Mesenchymal stem cell (in vitro differentiated cells and primary cell): ENCODE measurements around the gene PUDP.

Source experiments
- DNase-seq: peaks from one replicate; pipeline ENCODE4 v3.0.0-alpha.2; 2013
- H2AFZ ChIP-seq: one replicate; pipeline ENCODE4 v1.6.1; 2013; ENCODE audit warnings: low read depth, mild to moderate bottlenecking, control low read depth, inconsistent platforms, low read length, moderate library complexity
- H2AK5ac ChIP-seq: 2 replicates; pipeline ENCODE4 v1.6.1; 2013; ENCODE audit warnings: low read length, moderate library complexity, mild to moderate bottlenecking, inconsistent platforms; ENCODE audit not compliant: severe bottlenecking
- H2BK120ac ChIP-seq: one replicate; pipeline ENCODE4 v1.6.1; 2013; ENCODE audit warnings: low read depth, mild to moderate bottlenecking, inconsistent platforms, low read length, moderate library complexity
- H2BK12ac ChIP-seq, 2 experiments: one replicate each; pipeline ENCODE4 v1.6.1; 2013; ENCODE audit warnings: inconsistent platforms in 2 of 2, low read length in 2 of 2, mild to moderate bottlenecking in 2 of 2, moderate library complexity in 2 of 2, control low read depth in 1 of 2
- H2BK15ac ChIP-seq: one replicate; pipeline ENCODE4 v1.6.1; 2013; ENCODE audit warnings: mild to moderate bottlenecking, low read depth, inconsistent platforms; ENCODE audit not compliant: poor library complexity, severe bottlenecking
- H2BK5ac ChIP-seq: 2 replicates; pipeline ENCODE4 v1.6.1; 2013; ENCODE audit warnings: low read depth, mild to moderate bottlenecking, low read length, control low read depth, inconsistent platforms; ENCODE audit not compliant: poor library complexity, severe bottlenecking
- H3K14ac ChIP-seq, 2 experiments: one replicate each; pipeline ENCODE4 v1.6.1; 2013; ENCODE audit warnings: inconsistent platforms in 2 of 2, low read length in 2 of 2, control low read depth in 1 of 2, mild to moderate bottlenecking in 1 of 2, moderate library complexity in 1 of 2
- H3K18ac ChIP-seq, 2 experiments: one replicate each; pipeline ENCODE4 v1.6.1; 2013; ENCODE audit warnings: inconsistent platforms in 2 of 2, low read length in 2 of 2, control low read depth in 1 of 2, low read depth in 1 of 2, mild to moderate bottlenecking in 1 of 2
- H3K23ac ChIP-seq, 2 experiments: one replicate each; pipeline ENCODE4 v1.6.1; 2013; ENCODE audit warnings: inconsistent platforms in 2 of 2, low read length in 2 of 2, mild to moderate bottlenecking in 2 of 2, moderate library complexity in 2 of 2, control low read depth in 1 of 2
- H3K27ac ChIP-seq: 2 replicates; pipeline ENCODE4 v1.5.1; 2013; ENCODE audit warnings: mild to moderate bottlenecking, moderate library complexity, low read length, control low read depth, inconsistent platforms; ENCODE audit not compliant: poor library complexity, severe bottlenecking
- H3K27me3 ChIP-seq, 2 experiments: 2 replicates each; pipeline versions ENCODE4 v1.6.1 to v1.7.0; 2013; ENCODE audit warnings: low read length in 2 of 2, mild to moderate bottlenecking in 2 of 2, moderate library complexity in 2 of 2, control low read depth in 1 of 2, inconsistent platforms in 1 of 2; ENCODE audit not compliant: control insufficient read depth in 1 of 2, insufficient read depth in 1 of 2
- H3K36me3 ChIP-seq, 2 experiments: 2 replicates each; pipeline versions ENCODE4 v1.6.1 to v1.7.0; 2013; ENCODE audit warnings: low read length in 2 of 2, control low read depth in 1 of 2, inconsistent platforms in 1 of 2, low read depth in 1 of 2, mild to moderate bottlenecking in 1 of 2; ENCODE audit not compliant: insufficient read depth in 2 of 2, control insufficient read depth in 1 of 2
- H3K4ac ChIP-seq, 2 experiments: one replicate each; pipeline ENCODE4 v1.6.1; 2013; ENCODE audit warnings: inconsistent platforms in 2 of 2, low read length in 2 of 2, mild to moderate bottlenecking in 2 of 2, moderate library complexity in 2 of 2, control low read depth in 1 of 2, low read depth in 1 of 2
- H3K4me1 ChIP-seq: 2 replicates; pipeline ENCODE4 v1.6.1; 2013; ENCODE audit warnings: low read depth, low read length, control low read depth; ENCODE audit not compliant: control insufficient read depth, insufficient read depth
- H3K4me2 ChIP-seq: 2 replicates; pipeline ENCODE4 v1.6.1; 2013; ENCODE audit warnings: low read length, mild to moderate bottlenecking, inconsistent platforms; ENCODE audit not compliant: poor library complexity, severe bottlenecking
- H3K4me3 ChIP-seq, 2 experiments: 2 replicates each; pipeline versions ENCODE4 v1.5.1 to v1.7.0; 2013; ENCODE audit warnings: low read length in 2 of 2, mild to moderate bottlenecking in 2 of 2, control low read depth in 1 of 2, low read depth in 1 of 2; ENCODE audit not compliant: insufficient read depth in 1 of 2
- H3K79me1 ChIP-seq: replicated peaks from 2 replicates; pipeline ENCODE4 v1.6.1; 2013; ENCODE audit warnings: mild to moderate bottlenecking, control low read depth, low read length, inconsistent platforms; ENCODE audit not compliant: poor library complexity, severe bottlenecking
- H3K9ac ChIP-seq: 2 replicates; pipeline ENCODE4 v1.7.0; 2013; ENCODE audit warnings: mild to moderate bottlenecking, low read length, moderate library complexity
- H3K9me3 ChIP-seq: 2 replicates; pipeline ENCODE4 v1.7.0; 2013; ENCODE audit warnings: mild to moderate bottlenecking, low read length; ENCODE audit not compliant: control insufficient read depth
- H4K8ac ChIP-seq: one replicate; pipeline ENCODE4 v1.6.1; 2013; ENCODE audit warnings: inconsistent platforms, mild to moderate bottlenecking, low read length, moderate library complexity
- H4K91ac ChIP-seq: one replicate; pipeline ENCODE4 v1.6.1; 2013; ENCODE audit warnings: mild to moderate bottlenecking, low read length, inconsistent platforms
- WGBS: methylation state at CpG from one replicate; pipeline ENCODE4 v1.1.7; 2013; ENCODE audit warnings: mixed read lengths; 5-methylcytosine and 5-hydroxymethylcytosine counted together

Gene PUDP

GRCh38 chrX:7110821-7111276 is 37.1 kb downstream of the PUDP start:
- Histone ChIP-seq H3K9ac (no peak overlapping the region), H3K27me3 (no peaks in the 10 kb centered on the region), H4K91ac (no peak overlapping the region), H3K36me3 (peaks cover 0 to 3% of the 10 kb centered on the region in 2 experiments), H3K27ac (no peak overlapping the region), H3K18ac (peak overlapping the region in 1 of 2 experiments; percentile 11), H3K4me1 (peaks cover 4% of the 10 kb centered on the region), H2AFZ (no peak overlapping the region), H3K4ac (no peak overlapping the region), H3K79me1 (peaks cover 12% of the 10 kb centered on the region), H3K4me3 (no peak overlapping the region), H2BK15ac (no peak overlapping the region), H3K23ac (no peak overlapping the region), H2AK5ac (no peak overlapping the region), H2BK120ac (peak overlapping the region; percentile 64), H2BK5ac (no peak overlapping the region), H3K14ac (no peak overlapping the region), H3K4me2 (no peak overlapping the region), H3K9me3 (no peaks in the 10 kb centered on the region), H4K8ac (no peak overlapping the region), H2BK12ac (no peak overlapping the region)
- 6% methylated on average over 2 of the region's 5 CpGs for WGBS
- no peak for DNase-seq

- H3K27me3 ChIP-seq = no peaks in the 10 kb centered on the region
- no peak overlapping the region for H2AK5ac ChIP-seq
- H2BK5ac ChIP-seq = no peak overlapping the region
- H3K36me3 ChIP-seq = peaks cover 0 to 10% of the 10 kb centered on the region in 2 experiments
- no peaks in the 10 kb centered on the region for H3K9me3 ChIP-seq
- no peak overlapping the region for H2BK120ac ChIP-seq
- no peak overlapping the region for H3K4me3 ChIP-seq
- H2AFZ ChIP-seq = no peak overlapping the region
- H3K14ac ChIP-seq = no peak overlapping the region
- H4K8ac ChIP-seq = no peak overlapping the region
- no peak overlapping the region for H3K9ac ChIP-seq
- no peak overlapping the region for H2BK12ac ChIP-seq
- H3K18ac ChIP-seq = peak overlapping the region in 1 of 2 experiments; percentile 24
- no peak for DNase-seq
- peaks cover 4% of the 10 kb centered on the region for H3K4me1 ChIP-seq
- peak overlapping the region in 1 of 2 experiments; percentile 41 for H3K4ac ChIP-seq
- no peak overlapping the region for H3K23ac ChIP-seq
- no peak overlapping the region for H4K91ac ChIP-seq
- H3K4me2 ChIP-seq = no peak overlapping the region
- H3K27ac ChIP-seq = no peak overlapping the region
- WGBS = 80% methylated on average over 8 of the region's 12 CpGs
- no peak overlapping the region for H2BK15ac ChIP-seq
- peaks cover 14% of the 10 kb centered on the region for H3K79me1 ChIP-seq
Measured at GRCh38 chrX:7109838-7110793, 37.8 kb downstream of the PUDP start.

GRCh38 chrX:7109049-7109531 is 38.9 kb downstream of the PUDP start:
- H3K18ac ChIP-seq = peak overlapping the region; percentile 34 to 39
- H2BK5ac ChIP-seq = no peak overlapping the region
- H4K8ac ChIP-seq = peak overlapping the region; percentile 19
- H2AK5ac ChIP-seq = no peak overlapping the region
- H2BK120ac ChIP-seq = no peak overlapping the region
- DNase-seq = peak; percentile 24
- no peak overlapping the region for H3K4me3 ChIP-seq
- H3K4me2 ChIP-seq = peak overlapping the region; percentile 37
- no peak overlapping the region for H2BK15ac ChIP-seq
- no peak overlapping the region for H3K9ac ChIP-seq
- no peak overlapping the region for H2BK12ac ChIP-seq
- H3K27ac ChIP-seq = peak overlapping the region; percentile 71
- H2AFZ ChIP-seq = no peak overlapping the region
- H3K36me3 ChIP-seq = peaks cover 0 to 20% of the 10 kb centered on the region in 2 experiments
- 31% methylated on average over 9 of the region's 11 CpGs for WGBS
- no peak overlapping the region for H3K4ac ChIP-seq
- H3K79me1 ChIP-seq = peaks cover 13% of the 10 kb centered on the region
- H4K91ac ChIP-seq = peak overlapping the region; percentile 11
- no peak overlapping the region for H3K23ac ChIP-seq
- H3K27me3 ChIP-seq = no peaks in the 10 kb centered on the region
- no peak overlapping the region for H3K14ac ChIP-seq
- peaks cover 4% of the 10 kb centered on the region for H3K4me1 ChIP-seq
- no peaks in the 10 kb centered on the region for H3K9me3 ChIP-seq

- Histone ChIP-seq H3K36me3 (peaks cover 0 to 31% of the 10 kb centered on the region in 2 experiments), H3K23ac (no peak overlapping the region), H3K27ac (no peak overlapping the region), H3K14ac (no peak overlapping the region), H2BK5ac (no peak overlapping the region), H2AK5ac (no peak overlapping the region), H3K9ac (no peak overlapping the region), H3K79me1 (peaks cover 11% of the 10 kb centered on the region), H3K4me3 (no peak overlapping the region), H4K8ac (no peak overlapping the region), H4K91ac (no peak overlapping the region), H3K27me3 (no peaks in the 10 kb centered on the region), H3K4ac (peak overlapping the region in 1 of 2 experiments; percentile 46), H2BK12ac (no peak overlapping the region), H2BK120ac (no peak overlapping the region), H3K4me2 (no peak overlapping the region), H3K9me3 (no peaks in the 10 kb centered on the region), H2AFZ (no peak overlapping the region), H3K4me1 (peaks cover 4% of the 10 kb centered on the region), H3K18ac (peak overlapping the region in 1 of 2 experiments; percentile 48), H2BK15ac (no peak overlapping the region)
- no peak for DNase-seq
- WGBS = 90% methylated on average over 4 of the region's 5 CpGs
Measured at GRCh38 chrX:7108030-7108429, 39.9 kb downstream of the PUDP start.
